Fibroblast of pulmonary artery (primary cell): ENCODE data around the gene SORCS2.

Experiments
- DNase-seq: peaks from one replicate; pipeline ENCODE4 v3.0.0-alpha.2; 2010; ENCODE audit warnings: low read depth
- H3K4me3 ChIP-seq: replicated peaks from 2 replicates; pipeline ENCODE4 v1.5.1; 2011; ENCODE audit warnings: low read depth, mild to moderate bottlenecking, control low read depth, low read length, moderate library complexity
- TF ChIP-seq, protein P1 (sequence below): IDR thresholded peaks from 2 replicates; pipeline ENCODE4 v1.5.1; 2011; ENCODE audit warnings: mild to moderate bottlenecking, control low read depth, low read length, inconsistent platforms; ENCODE audit errors: missing control alignments

SORCS2 gene

DNA sequence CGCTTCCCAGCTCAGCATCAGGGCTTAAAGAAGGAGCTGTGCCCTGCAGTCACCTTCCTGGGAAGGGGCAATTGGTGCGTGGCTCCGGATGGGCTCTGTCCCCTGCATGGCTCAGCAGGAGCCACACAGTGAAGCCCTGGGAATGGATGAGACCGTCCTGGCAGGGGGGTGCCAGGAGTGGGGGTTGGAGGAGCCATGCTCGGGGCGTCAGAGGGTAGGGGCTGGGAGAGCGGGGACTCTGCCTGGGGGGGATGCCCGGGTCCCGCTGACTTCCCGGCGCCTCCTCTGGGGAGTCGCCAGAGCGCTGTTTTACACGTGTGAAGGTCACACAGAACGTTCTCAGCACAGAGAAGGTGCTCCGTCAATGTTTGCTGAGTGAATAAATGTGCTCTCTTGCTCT lies 563.2 kb downstream of the SORCS2 start:
- H3K4me3 ChIP-seq = no peak overlapping the region
- TF ChIP-seq, protein P1, sequence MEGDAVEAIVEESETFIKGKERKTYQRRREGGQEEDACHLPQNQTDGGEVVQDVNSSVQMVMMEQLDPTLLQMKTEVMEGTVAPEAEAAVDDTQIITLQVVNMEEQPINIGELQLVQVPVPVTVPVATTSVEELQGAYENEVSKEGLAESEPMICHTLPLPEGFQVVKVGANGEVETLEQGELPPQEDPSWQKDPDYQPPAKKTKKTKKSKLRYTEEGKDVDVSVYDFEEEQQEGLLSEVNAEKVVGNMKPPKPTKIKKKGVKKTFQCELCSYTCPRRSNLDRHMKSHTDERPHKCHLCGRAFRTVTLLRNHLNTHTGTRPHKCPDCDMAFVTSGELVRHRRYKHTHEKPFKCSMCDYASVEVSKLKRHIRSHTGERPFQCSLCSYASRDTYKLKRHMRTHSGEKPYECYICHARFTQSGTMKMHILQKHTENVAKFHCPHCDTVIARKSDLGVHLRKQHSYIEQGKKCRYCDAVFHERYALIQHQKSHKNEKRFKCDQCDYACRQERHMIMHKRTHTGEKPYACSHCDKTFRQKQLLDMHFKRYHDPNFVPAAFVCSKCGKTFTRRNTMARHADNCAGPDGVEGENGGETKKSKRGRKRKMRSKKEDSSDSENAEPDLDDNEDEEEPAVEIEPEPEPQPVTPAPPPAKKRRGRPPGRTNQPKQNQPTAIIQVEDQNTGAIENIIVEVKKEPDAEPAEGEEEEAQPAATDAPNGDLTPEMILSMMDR = no peak
- no peak for DNase-seq

DNA sequence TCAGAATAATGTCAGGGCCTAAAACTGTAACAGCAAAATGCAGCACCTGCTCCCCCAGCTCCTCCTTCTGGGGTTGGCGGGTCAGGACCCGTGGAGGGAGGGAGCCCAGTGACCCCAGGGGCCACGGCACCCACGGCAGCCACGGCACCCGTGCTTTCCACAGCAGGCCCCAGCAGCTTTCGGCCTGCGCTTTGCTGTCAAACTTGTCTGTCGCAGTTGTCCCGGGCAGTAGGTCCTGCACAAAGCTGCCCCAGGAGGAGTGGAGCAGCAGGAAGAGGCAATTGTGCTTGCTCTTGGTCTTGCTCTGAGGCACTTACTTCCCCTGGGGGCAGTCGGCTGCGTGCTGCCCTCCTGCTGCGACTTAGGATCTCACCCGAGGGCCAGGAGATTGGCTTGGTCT lies 563.7 kb downstream of the SORCS2 start:
- no peak overlapping the region for H3K4me3 ChIP-seq
- DNase-seq = no peak
- TF ChIP-seq, protein P1 = no peak

DNA sequence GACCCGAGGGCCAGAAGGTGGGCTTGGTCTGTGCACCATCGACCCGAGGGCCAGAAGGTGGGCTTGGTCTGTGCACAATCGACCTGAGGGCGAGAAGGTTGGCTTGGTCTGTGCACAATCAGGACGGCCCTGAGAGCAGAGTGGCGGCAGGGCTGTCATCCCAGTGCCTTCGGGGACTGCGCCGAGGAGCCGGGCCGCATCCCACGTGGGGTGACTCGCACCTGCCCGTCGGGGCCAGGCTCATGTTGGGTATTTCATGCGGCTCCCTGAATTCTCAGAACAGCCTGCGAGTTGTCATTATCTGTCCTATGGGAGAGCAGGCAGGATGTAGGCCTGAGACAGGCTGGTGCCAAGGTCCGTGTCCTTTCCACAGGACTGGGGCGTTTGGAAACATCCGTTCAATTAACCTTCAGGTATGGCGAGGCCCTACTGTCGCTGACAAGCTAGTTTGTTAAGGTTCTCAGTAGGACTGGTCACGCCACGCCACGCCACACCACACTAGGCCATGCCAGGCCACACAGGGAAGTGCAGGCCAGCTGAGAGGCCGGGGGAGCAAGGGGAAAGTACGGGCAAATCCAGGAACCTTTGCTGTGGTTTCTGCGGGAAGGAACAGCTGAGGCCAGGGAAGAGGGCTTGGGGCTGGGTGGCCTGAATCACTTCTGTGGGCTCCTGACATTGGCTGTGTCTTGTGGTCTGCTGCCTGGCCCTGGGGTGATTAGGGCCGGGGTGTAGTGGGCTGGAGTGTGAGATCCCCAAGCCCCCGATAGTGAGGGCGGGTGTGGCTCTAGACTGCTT lies 564.4 kb downstream of the SORCS2 start:
- TF ChIP-seq, protein P1 = no peak
- DNase-seq = no peak
- no peak overlapping the region for H3K4me3 ChIP-seq

DNA sequence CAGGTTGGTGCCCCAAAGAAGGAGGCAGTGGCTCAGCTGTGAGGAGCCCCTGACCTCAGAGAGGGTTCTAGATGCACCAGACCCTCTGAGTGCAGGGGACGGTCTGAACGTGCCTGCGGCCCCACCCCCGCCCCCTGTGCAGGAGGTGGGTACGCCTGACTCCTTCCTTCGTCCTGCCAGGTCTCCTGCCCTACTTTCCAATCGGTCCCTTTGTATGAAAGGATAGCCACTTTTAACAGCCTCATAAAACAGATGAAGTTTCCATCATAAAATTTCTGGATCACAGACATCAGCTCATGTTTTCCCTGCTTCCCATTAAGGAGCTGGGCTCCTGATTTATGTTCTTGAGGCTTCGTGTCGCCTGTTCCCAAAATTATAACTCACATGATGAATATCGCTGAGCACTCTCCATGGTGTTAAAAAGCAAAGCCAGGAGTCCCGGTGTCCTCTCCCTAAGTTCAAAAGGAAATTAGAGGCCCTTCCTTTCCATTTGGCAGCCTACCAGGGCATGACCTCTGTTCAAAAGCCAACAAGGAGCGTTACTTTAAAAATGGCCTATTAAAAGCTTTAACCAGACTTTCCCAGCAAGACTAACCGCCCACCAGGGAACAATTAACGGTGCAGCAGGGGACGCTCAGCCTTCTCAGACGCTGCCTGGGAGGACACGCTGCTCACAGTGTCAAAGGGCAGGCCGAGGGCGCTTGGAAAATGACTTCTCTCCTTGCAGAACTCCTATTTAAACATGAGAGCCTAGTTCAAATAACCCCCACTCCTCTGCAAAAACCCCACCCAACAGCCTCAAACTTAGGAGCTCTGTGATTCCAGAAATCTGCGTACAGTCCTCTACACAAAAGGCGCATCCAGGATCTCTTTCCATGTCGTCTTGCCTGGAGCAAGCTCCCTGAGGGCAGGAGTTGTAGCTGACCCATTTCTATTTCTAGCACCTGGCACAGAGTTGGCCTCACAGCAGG lies 565.4 kb downstream of the SORCS2 start:
- H3K4me3 ChIP-seq = no peak overlapping the region
- no peak for DNase-seq

DNA sequence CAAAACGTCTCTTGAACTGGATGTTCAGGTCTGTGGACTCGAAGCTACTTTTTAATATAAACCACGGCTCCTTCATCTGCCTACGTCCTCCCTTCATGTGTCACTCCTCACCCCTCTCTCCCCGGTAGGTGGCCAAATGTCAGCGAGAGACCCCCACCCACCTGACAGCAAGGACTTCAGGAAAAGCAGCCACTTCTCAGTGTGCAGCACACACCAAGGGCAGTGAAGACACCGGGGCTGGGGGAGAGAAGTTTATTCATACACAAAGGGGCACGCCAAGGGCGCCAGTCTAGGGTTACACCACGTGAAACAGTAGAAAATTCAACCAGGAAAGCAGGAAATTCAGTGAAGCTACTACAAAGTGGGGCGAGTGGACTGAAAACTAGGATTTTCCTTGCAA lies 566.1 kb downstream of the SORCS2 start:
- no peak for DNase-seq
- no peak overlapping the region for H3K4me3 ChIP-seq
- TF ChIP-seq, protein P1 = no peak

More for the DNA sequence above, 565.4 kb downstream of the SORCS2 start:
- TF ChIP-seq, protein P1 = no peak

DNA sequence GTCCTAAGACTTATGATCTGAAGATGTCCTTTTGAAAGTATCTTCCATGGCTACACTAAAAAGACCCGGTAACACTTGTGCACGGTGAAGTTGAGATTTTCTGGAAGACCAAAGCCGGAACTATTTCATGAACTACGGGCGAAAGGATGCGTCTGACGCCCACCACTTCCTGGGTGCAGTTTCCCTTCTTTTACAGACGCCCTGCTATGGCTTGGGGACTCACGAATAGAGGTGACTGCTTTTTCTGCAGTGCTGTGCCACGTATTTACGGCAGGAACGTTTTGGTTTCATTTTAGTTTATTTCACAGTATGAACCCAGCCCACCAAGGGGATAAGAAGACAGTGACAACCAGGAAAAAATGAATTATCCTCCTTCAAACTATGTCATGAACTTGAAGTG lies 566.9 kb downstream of the SORCS2 start:
- TF ChIP-seq, protein P1 = no peak
- no peak overlapping the region for H3K4me3 ChIP-seq
- no peak for DNase-seq
